ENCODE results near the gene MYO1C.
"Not testable (repeated sequence)": the region's sequence is repeated elsewhere in the genome, so short reads cannot be mapped to it uniquely, and the experiment has no call there.

MYO1C gene

GRCh38 chr17:1423456-1424135 is 68.9 kb downstream of the MYO1C start:
- no peak for DNase-seq (ENCODE audit: low read depth)

DNA sequence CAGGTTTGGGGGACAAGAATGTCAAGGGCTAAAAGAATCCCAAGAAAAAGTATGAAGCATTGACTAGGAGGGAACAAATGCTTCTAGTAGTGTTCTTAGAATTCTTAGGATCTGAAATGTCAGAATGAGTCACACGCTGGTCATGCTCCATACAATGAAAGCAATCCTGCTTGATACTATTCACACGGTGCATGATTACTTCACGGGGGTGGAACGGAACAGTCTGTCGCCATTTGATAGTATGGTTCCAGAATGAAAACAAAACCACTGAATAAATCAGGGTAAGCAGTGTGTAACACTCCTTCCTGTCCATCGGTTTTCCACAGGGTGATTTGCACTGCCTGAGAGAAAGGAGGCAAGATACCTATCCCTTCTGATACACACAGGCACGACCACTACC is 69.6 kb downstream of the MYO1C start:
- DNase-seq (ENCODE audit: low read depth): no peak

DNA sequence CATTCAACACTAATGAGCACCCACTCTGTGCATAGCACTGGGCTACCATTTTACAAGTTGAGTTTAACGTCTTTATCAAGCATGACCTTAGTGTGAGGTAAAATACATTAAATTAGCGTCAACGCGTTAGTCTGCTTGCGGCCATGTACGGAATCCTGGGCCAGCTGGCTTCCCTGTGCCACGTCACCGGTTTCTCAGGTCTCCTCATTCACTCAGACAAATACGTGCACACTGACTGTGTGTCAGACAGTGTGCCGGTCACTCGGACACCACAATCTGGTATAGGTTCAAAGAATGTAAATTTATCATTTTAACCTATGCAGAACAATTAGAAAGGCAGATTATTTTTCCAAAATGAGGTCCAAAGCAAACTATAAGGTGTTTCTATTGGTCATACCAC is 71.0 kb downstream of the MYO1C start:
- no peak for DNase-seq (ENCODE audit: low read depth)

DNA sequence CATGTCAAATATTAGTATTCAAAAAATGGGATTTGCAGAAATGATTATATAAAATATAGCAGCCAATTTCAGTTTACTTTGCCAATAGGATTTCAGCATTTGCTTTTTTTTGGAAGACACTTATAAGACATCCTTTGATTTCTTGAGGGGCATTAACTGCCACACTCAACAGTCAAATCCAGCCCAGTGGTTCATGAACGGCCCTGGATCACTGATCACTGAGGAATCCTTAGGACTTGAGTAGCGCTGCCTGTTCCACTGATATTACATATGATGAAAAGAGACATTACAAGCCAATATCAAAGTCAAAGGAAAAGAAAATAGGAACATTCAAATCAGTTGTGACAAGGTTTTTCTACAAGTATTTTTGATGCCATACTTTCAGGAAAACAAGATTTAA is 71.5 kb downstream of the MYO1C start:
- DNase-seq (ENCODE audit: low read depth): no peak

- no peak for DNase-seq (ENCODE audit: low read depth)
Observed at GRCh38 chr17:1420163-1420562, 72.3 kb downstream of the MYO1C start.

DNA sequence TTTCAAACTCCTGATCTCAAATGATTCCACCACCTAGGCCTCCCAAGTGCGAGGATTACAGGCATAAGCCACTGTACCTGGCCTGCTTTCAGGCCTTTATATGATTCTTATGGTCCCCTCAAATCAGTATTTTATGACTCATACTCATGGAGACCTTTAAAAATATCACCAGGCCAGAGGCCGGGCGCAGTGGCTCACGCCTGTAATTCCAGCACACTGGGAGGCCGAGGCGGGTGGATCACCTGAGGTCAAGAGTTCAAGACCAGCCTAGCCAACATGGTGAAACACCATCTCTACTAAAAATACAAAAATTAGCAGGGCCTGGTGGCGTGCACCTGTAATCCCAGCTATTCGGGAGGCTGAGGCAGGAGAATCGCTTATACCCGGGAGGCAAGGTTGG is 74.0 kb downstream of the MYO1C start:
- DNase-seq (ENCODE audit: low read depth): not testable (repeated sequence)

DNA sequence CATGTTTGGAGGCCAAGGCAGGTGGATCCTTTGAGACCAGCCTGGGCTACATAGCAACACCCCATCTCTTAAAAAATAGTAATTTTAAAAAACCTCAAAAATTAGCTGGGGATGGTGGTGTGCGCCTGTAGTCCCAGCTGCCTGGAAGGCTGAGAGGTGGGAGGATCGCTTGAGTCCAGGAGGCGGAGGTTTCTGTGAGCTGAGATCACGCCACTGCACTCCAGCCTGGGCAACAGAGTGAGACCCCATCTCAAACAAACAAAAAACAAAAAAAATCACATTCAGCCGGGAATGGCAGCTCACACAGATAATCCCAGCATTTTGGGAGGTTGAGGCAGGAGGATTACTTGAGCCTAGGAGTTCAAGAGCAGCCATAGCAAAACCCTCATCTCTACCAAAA is 76.1 kb downstream of the MYO1C start:
- DNase-seq (ENCODE audit: low read depth): no peak

- no peak for DNase-seq (ENCODE audit: low read depth)
Observed at GRCh38 chr17:1414634-1415033, 77.9 kb downstream of the MYO1C start.
